Heart left ventricle (tissue), 13 donors: ENCODE results near the gene PRKAR1B.

ENCODE experiments used
- CTCF ChIP-seq, 12 donors: fragments of 200-600 bp; sonication (generic) in 4 of 12; IDR thresholded peaks; one replicate each; pipeline versions ENCODE4 v1.5.0 to v1.8.0; 2018 to 2022; ENCODE audit warnings: antibody characterized with exemption in 12 of 12, mild to moderate bottlenecking in 5 of 12
- POLR2A ChIP-seq, 2 donors: fragments of 450-650 bp; IDR thresholded peaks; one replicate each; pipeline ENCODE4 v1.6.1; 2017; ENCODE audit warnings: antibody characterized with exemption in 2 of 2, mild to moderate bottlenecking in 2 of 2, moderate library complexity in 2 of 2
- donor health status: ischemic (EF 13 %, LVEDD 7.1; RV severe dilation, severe dysfunction).
- donor health status: DM: no; HTN: yes; CAD: no.
- donor health status: DM: no; HTN: no; CAD: no.
- donor health status: ischemic (EF 25% LVEDD 6.9; RV normal size, moderate dysfunction).
- donor health status: ischemic (EF 25% LVEDD 5.7; RV mildly dilated, moderate dysfunction).
- donor health status: ischemic (EF 35%, LVEDD 5.7; RV mildly dilated, moderate dysfunction).
- donor health status: nonischemic (EF 11% LVEDD 7.7; RV severe dilation, severe dysfunction).
- donor health status: DM: yes; HTN: yes; CAD: no.
- donor health status: PGD.
- donor health status: ischemic (EF 29% LVEDD 5.4; RV normal size, mild dysfunction).
- donor health status: nonischemic (EF 23%, LVEDD 6.1; RV moderate dilation, normal function).

DNA sequence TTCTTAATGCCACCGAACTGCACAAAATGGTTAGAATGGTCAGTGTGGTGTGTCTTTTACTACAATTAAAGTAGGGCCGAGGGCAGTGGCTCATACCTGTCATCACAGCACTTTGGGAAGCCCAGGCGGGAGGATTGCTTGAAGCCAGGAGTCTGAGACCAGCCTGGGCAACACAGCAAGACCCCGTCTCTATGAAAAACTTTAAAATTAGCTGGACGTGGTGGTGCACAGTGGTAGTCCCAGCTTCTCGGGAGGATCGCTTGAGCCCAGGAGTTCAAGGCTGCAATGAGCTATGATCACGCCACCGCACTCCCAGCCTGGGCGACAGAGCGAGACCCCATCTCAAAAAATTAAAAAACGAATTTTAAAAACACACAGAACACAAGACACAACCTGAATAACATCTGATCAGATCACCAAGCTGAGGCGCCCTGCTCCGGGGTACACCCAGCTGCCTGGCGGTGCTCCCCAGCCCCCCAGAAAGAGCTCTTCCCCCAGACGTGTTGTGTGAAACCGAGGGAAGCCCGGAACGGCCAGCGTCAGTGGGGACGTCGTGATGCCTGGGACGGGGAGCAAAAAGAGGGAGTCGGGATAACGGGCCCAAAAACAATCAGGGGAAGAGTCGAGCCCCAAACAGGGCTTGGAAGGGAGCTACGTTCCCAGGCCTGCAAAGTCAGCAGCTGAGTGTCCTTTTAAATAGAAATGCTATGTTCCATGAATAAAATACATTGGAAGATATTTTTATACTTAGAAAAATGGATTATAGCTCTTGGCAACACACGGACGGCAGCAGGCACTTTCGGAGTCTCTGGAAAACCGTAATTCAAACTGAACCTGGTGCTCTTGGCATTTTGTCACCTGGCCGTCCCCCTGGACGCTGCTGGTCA, 126.7 kb downstream of the PRKAR1B start:
- TF ChIP-seq POLR2A (IDR thresholded peaks at IDR 0.05) (no peak), CTCF (IDR thresholded peaks at IDR 0.05) (no peak)
